GM06990 (cell line): ENCODE data around the gene CELA2A.

Source experiments
- DNase-seq: peaks from one replicate; pipeline ENCODE4 v3.0.0-alpha.2; 2011; ENCODE audit not compliant: insufficient read length; ENCODE audit errors: extremely low read depth
- H3K27me3 ChIP-seq: replicated peaks from 2 replicates; pipeline ENCODE4 v1.6.0; 2011; ENCODE audit warnings: low read length; ENCODE audit not compliant: control insufficient read depth, insufficient read depth
- H3K36me3 ChIP-seq: 2 replicates; pipeline ENCODE4 v1.5.1; 2011; ENCODE audit warnings: low read length; ENCODE audit not compliant: control insufficient read depth, insufficient read depth
- H3K4me3 ChIP-seq: replicated peaks from 2 replicates; pipeline ENCODE4 v1.5.1; 2011; ENCODE audit warnings: low read depth, mild to moderate bottlenecking, control low read depth, low read length
- TF ChIP-seq, protein P1 (sequence below): IDR thresholded peaks from 2 replicates; pipeline ENCODE4 v1.5.1; 2011; ENCODE audit warnings: low read length, control low read depth, mild to moderate bottlenecking, inconsistent platforms; ENCODE audit not compliant: insufficient read depth, poor library complexity, severe bottlenecking

The CELA2A gene

DNA sequence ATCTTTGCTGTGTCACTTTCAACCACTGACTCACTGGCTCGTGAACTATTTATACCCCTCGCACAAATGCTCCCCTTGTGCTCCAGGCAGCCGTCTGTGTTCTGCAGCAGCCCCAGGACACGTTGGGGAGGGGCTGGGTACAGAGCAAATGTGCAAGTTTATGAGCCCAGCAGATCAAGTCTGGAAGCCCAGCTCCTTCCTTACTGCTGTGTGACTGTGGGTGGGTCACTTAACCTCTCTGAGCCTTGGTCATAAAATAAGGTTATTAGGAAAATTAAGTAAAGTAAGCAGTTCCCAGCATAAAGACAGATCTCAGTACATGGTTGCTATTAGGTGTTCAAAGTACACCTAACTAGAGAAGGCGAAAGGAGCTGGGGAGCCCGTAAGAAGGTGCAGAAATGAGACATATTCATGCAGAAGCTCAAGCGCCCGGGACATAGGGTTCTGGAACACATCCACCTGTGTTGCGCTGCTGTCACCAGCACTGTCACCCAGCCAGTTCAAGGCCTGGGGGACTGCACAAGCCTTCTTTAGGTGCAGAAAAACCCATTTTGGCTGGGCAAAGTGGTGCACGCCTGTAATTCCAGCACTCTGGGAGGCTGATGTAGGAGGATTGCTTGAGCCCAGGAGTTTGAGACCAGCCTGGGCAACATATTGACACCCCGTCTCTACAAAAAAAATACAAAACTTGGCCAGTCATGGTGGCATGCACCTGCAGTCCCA is 33.0 kb upstream of the CELA2A start:
- peaks cover 16% of the 10 kb centered on the region for H3K36me3 ChIP-seq

DNA sequence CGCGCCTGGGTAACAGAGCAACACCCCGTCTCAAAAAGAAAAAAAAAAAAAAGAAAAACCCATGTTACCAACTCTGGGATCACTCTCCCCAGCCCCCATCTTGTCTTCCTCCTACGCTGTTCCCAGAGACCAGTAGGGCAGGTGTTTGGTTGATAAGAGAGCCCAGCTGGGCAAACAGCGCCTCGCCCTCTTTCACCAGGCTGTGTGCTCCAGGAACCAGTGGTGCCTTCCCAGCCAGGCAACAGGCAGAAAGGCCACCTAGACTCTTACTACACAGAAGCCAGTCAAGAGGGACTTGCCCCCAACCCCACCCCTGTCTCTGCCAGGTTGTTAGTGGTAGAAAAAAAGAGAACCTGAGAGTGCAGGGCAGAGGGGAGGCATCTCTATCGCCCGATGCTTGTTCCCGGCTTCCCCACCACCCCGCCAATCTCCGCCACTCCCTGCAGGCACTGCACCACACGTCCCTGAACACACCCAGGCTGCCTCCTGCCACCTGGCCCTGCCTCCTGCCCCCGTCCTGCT is 32.3 kb upstream of the CELA2A start:
- no peak for DNase-seq
- Histone ChIP-seq H3K36me3 (peaks cover 16% of the 10 kb centered on the region), H3K27me3 (no peaks in the 10 kb centered on the region), H3K4me3 (no peak overlapping the region)
- TF ChIP-seq, protein P1, sequence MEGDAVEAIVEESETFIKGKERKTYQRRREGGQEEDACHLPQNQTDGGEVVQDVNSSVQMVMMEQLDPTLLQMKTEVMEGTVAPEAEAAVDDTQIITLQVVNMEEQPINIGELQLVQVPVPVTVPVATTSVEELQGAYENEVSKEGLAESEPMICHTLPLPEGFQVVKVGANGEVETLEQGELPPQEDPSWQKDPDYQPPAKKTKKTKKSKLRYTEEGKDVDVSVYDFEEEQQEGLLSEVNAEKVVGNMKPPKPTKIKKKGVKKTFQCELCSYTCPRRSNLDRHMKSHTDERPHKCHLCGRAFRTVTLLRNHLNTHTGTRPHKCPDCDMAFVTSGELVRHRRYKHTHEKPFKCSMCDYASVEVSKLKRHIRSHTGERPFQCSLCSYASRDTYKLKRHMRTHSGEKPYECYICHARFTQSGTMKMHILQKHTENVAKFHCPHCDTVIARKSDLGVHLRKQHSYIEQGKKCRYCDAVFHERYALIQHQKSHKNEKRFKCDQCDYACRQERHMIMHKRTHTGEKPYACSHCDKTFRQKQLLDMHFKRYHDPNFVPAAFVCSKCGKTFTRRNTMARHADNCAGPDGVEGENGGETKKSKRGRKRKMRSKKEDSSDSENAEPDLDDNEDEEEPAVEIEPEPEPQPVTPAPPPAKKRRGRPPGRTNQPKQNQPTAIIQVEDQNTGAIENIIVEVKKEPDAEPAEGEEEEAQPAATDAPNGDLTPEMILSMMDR: no peak

More for the DNA sequence above, 33.0 kb upstream of the CELA2A start:
- DNase-seq: no peak
- TF ChIP-seq, protein P1: no peak
- no peak overlapping the region for H3K4me3 ChIP-seq
- no peaks in the 10 kb centered on the region for H3K27me3 ChIP-seq

DNA sequence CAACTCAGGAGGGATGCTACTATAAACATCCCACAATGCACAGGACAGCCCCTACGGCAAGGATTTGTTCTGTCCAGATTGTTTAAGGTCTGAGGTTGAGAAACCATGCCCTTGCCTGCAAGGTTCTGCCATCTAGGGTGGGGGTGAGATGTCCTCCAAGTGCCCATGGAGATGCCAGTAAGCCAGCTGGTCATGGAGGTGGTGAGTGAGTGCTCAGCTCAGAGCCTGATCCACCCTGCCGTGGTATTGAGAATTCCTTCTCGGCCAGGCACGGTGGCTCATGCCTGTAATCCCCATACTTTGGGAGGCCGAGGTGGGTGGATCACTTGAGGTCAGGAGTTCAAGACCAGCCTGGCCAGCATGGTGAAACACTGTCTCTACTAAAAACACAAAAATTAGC is 31.6 kb upstream of the CELA2A start:
- peaks cover 16% of the 10 kb centered on the region for H3K36me3 ChIP-seq
- no peak overlapping the region for H3K4me3 ChIP-seq
- no peak for DNase-seq
- TF ChIP-seq, protein P1: no peak
- no peaks in the 10 kb centered on the region for H3K27me3 ChIP-seq

DNA sequence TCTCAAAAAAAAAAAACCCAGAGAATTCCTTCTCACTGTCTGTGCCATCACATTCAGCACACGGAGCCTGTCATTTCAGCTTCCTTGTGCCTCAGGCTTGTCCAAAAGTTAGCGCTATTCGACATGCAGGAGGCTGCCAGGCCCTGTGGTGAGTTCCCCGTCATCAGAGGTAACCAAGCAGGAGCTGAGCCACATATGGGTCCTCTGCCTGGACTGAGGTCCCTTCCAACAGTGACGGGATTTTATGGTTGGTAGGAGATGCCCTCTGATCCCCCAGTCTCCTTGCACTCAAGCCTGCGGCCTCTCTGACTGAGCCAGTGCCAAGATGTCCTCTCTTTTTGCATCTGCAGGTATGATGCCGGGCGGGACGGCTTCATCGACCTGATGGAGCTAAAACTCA is 31.0 kb upstream of the CELA2A start:
- TF ChIP-seq, protein P1: no peak
- Histone ChIP-seq H3K4me3 (no peak overlapping the region), H3K36me3 (peaks cover 16% of the 10 kb centered on the region), H3K27me3 (no peaks in the 10 kb centered on the region)
- DNase-seq: no peak

DNA sequence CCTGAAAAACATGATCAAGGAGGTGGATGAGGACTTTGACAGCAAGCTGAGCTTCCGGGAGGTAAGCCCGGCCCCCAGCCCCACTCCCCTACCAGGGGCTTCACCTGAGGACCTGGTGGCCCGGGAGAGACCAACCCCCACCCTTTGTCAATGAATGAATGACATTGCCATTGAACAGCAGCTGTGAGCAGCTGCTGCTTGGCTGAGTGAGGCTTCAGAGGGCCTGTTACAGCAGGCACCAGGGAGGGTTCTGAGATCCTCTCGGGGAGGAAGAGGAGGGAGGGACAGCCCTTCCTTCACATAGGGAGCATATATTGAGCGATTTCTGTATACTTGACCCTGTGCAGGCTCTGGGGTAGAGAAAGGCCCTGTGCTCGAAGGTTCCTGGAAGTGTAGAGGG is 30.6 kb upstream of the CELA2A start:
- TF ChIP-seq, protein P1: no peak
- H3K27me3 ChIP-seq: no peaks in the 10 kb centered on the region
- no peak for DNase-seq

More for the DNA sequence above, 30.6 kb upstream of the CELA2A start:
- Histone ChIP-seq H3K4me3 (no peak overlapping the region), H3K36me3 (peaks cover 18% of the 10 kb centered on the region)
